ENCODE measurements around the gene KRT74.

GRCh38 chr12:52615208-52615868 is 41.7 kb upstream of the KRT74 start:
- TF ChIP-seq, protein P1, sequence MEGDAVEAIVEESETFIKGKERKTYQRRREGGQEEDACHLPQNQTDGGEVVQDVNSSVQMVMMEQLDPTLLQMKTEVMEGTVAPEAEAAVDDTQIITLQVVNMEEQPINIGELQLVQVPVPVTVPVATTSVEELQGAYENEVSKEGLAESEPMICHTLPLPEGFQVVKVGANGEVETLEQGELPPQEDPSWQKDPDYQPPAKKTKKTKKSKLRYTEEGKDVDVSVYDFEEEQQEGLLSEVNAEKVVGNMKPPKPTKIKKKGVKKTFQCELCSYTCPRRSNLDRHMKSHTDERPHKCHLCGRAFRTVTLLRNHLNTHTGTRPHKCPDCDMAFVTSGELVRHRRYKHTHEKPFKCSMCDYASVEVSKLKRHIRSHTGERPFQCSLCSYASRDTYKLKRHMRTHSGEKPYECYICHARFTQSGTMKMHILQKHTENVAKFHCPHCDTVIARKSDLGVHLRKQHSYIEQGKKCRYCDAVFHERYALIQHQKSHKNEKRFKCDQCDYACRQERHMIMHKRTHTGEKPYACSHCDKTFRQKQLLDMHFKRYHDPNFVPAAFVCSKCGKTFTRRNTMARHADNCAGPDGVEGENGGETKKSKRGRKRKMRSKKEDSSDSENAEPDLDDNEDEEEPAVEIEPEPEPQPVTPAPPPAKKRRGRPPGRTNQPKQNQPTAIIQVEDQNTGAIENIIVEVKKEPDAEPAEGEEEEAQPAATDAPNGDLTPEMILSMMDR (IDR thresholded peaks at IDR 0.05) = no peak
- TF ChIP-seq POLR2AphosphoS5 (IDR thresholded peaks at IDR 0.05; ENCODE audit: low read depth, low read length) (no peak), REST (IDR thresholded peaks at IDR 0.05; ENCODE audit: insufficient read depth in 1 of 2, low read depth in 2 of 2, low read length in 1 of 2) (no peak), TCF7L2 (IDR thresholded peaks at IDR 0.05; ENCODE audit: low read depth, low read length) (no peak), SIN3A (IDR thresholded peaks at IDR 0.05; ENCODE audit: borderline replicate concordance, insufficient read depth, low read depth, low read length) (no peak)
